ENCODE results near the gene PIAS3. TPM values are rescaled to one million over a fixed set of nuclear protein-coding genes. Genes with fewer than 3 reads are reported as not detected.

Gene PIAS3
- total and polyA plus RNA-seq, 10 of the 15 experiments (the other 5 are each of a cell fraction or from before 2014, with no cell fraction given), result 0.85 to 14.9 (median 10.6) TPM

- FAIRE-seq (no peak), DNase-seq (ENCODE audit: low read depth, low spot score) (no peak), ATAC-seq (no peak)
- TF ChIP-seq MLLT1 (IDR thresholded peaks at IDR 0.05) (0 out of 2 replicates have a peak, but pooled peaks have one; percentile 34), TBL1XR1 (IDR thresholded peaks at IDR 0.05; ENCODE audit: low read depth, low read length) (no peak), ATF3 (IDR thresholded peaks at IDR 0.05; ENCODE audit: borderline replicate concordance, extremely low read depth, low read depth, low read length) (no peak), CEBPB (IDR thresholded peaks at IDR 0.05; ENCODE audit: borderline replicate concordance in 1 of 2, low read depth in 2 of 2, low read length in 2 of 2) (no peak)
- TF ChIP-seq, protein P1, sequence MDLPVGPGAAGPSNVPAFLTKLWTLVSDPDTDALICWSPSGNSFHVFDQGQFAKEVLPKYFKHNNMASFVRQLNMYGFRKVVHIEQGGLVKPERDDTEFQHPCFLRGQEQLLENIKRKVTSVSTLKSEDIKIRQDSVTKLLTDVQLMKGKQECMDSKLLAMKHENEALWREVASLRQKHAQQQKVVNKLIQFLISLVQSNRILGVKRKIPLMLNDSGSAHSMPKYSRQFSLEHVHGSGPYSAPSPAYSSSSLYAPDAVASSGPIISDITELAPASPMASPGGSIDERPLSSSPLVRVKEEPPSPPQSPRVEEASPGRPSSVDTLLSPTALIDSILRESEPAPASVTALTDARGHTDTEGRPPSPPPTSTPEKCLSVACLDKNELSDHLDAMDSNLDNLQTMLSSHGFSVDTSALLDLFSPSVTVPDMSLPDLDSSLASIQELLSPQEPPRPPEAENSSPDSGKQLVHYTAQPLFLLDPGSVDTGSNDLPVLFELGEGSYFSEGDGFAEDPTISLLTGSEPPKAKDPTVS (IDR thresholded peaks at IDR 0.05; ENCODE audit: low read depth, low read length), result no peak
- Histone ChIP-seq H3K4me1 (ENCODE audit: control insufficient read depth, insufficient read depth, low read length) (no peaks in the 10 kb centered on the region), H3K4me3 (peak overlapping the region; percentile 73; the same call in 1 of the 2 replicates), H3K79me2 (ENCODE audit: control insufficient read depth, insufficient read depth, low read length) (no peaks in the 10 kb centered on the region), H3K36me3 (ENCODE audit: control insufficient read depth in 2 of 2, insufficient read depth in 2 of 2, low read length in 1 of 2) (no peaks in the 10 kb centered on the region), H3K9me3 (replicated peaks; ENCODE audit: control insufficient read depth, insufficient read depth, low read length) (no peaks in the 10 kb centered on the region), H3K27ac (ENCODE audit: control insufficient read depth, insufficient read depth) (no peak overlapping the region), H3K9ac (ENCODE audit: control insufficient read depth, insufficient read depth, low read length) (no peak overlapping the region), H4K20me1 (ENCODE audit: control insufficient read depth, insufficient read depth) (no peaks in the 10 kb centered on the region), H3K4me2 (ENCODE audit: control insufficient read depth, insufficient read depth) (peak overlapping the region; percentile 59; the same call in 1 of the 2 replicates), H3K27me3 (replicated peaks in 1 of 2; ENCODE audit: control insufficient read depth in 2 of 2, insufficient read depth in 2 of 2, low read length in 1 of 2) (peaks cover 2 to 7% of the 10 kb centered on the region in 2 experiments; a peak in 2 of 4 replicates), H2AFZ (ENCODE audit: control insufficient read depth, low read depth, low read length) (no peak overlapping the region)
- ChIA-PET SMC1A (ENCODE audit: uncharacterized antibody, unreplicated experiment) (no interaction called here), RAD21 (ENCODE audit: unreplicated experiment) (interaction anchor here (0.6 kb wide), 1 partner anchor 27 kb away, joined by 3 read pairs; no protein-coding TSS in a partner anchor), POLR2A (interaction anchor here (0.6 kb wide), 1 partner anchor 179 kb away, joined by 3 read pairs; the partner anchor contains the start of gene PDZK1), CTCF (interaction anchor here (0.6 to 2.7 kb wide), 5 partner anchors 24 to 45 kb away, joined by 3 to 9 read pairs (median 6); partner anchors contain the start of genes ITGA10, NUDT17 and PIAS3)
- in situ Hi-C loops (cut with MboI) (no loop called here), intact Hi-C loops (cut with micrococcal nuclease; ENCODE audit: unreplicated experiment) (no loop called here)
- 52% methylated on average over 11 of the region's 11 CpGs for WGBS (ENCODE audit: insufficient coverage, insufficient replicate concordance, low lambda C conversion rate, missing lambda C conversion rate)
- no TSS peak for BruUV-seq (replicated peaks)
Measured at GRCh38 chr1:145886390-145886789, 27.5 kb upstream of the PIAS3 start.
